Endothelial cell of umbilical vein (primary cell): ENCODE data around the gene FKBP8. TPM values are rescaled to one million over a fixed set of nuclear protein-coding genes. Genes with fewer than 3 reads are reported as not detected.

Source experiments
- BruUV-seq: library from RNA; stranded (reverse); fragments of 400-500 nt; replicated peaks from 2 replicates; lab custom pipeline; 2021; lab: Mats Ljungman, UMichigan
- CTCF ChIA-PET: fragments of 300-600, 350-600 bp; sonication (Branson Sonifier 250); formaldehyde crosslinking; loops from one replicate; lab custom pipeline; 2021; ENCODE audit warnings: antibody characterized with exemption, inconsistent platforms; lab: Charles Lee
- POLR2A ChIA-PET: fragments of 300-600, 350-600 bp; sonication (Branson Sonifier 250); formaldehyde crosslinking; loops from one replicate; lab custom pipeline; 2021; ENCODE audit warnings: antibody characterized with exemption, inconsistent platforms; lab: Charles Lee
- DNase-seq: peaks from one replicate; pipeline ENCODE4 v3.0.0-alpha.2; 2011; ENCODE audit warnings: low read depth, low spot score
- FAIRE-seq: peaks from 2 replicates; lab custom pipeline; 2011; peaks lifted over from hg19 to GRCh38; lab: Jason Lieb, UNC
- H2AFZ ChIP-seq: 2 replicates; pipeline ENCODE4 v1.6.0; 2012; ENCODE audit warnings: low read depth, low read length, control low read depth, inconsistent platforms
- H3K27ac ChIP-seq: 2 replicates; pipeline ENCODE4 v1.5.1; 2011; ENCODE audit warnings: low read depth, mild to moderate bottlenecking, control low read depth, low read length, moderate library complexity; ENCODE audit not compliant: insufficient read depth
- H3K27me3 ChIP-seq, 2 experiments: 2 replicates each; pipeline versions ENCODE4 v1.6.0 to v1.6.1; 2011; ENCODE audit warnings: low read length in 2 of 2, mixed read lengths in 1 of 2; ENCODE audit not compliant: control insufficient read depth in 2 of 2, insufficient read depth in 2 of 2
- H3K36me3 ChIP-seq, 2 experiments: 2 replicates in 1 of 2; 3 replicates in 1 of 2; pipeline ENCODE4 v1.5.1; 2011; ENCODE audit warnings: low read length in 2 of 2, mild to moderate bottlenecking in 1 of 2, moderate library complexity in 1 of 2; ENCODE audit not compliant: control insufficient read depth in 2 of 2, insufficient read depth in 2 of 2; ENCODE audit errors: extremely low read depth in 1 of 2
- H3K4me1 ChIP-seq: 3 replicates; pipeline ENCODE4 v1.5.1; 2011; ENCODE audit warnings: mild to moderate bottlenecking, low read length; ENCODE audit not compliant: control insufficient read depth, insufficient read depth; ENCODE audit errors: extremely low read depth
- H3K4me2 ChIP-seq: 2 replicates; pipeline ENCODE4 v1.6.1; 2011; ENCODE audit warnings: low read length, control low read depth, mixed read lengths; ENCODE audit not compliant: insufficient read depth
- H3K4me3 ChIP-seq, 3 experiments: fragments of 200-600 bp in 1 of 3; sonication (generic), shearing (Covaris generic) in 1 of 3; replicated peaks in 1 of 3; 2 replicates each; pipeline ENCODE4 v1.5.1; 2011 to 2016; ENCODE audit warnings: control low read depth in 3 of 3, low read length in 3 of 3, mild to moderate bottlenecking in 2 of 3, inconsistent platforms in 1 of 3, low read depth in 1 of 3, moderate library complexity in 1 of 3; ENCODE audit not compliant: insufficient read depth in 1 of 3
- H3K79me2 ChIP-seq: 2 replicates; pipeline ENCODE4 v1.6.0; 2012; ENCODE audit warnings: low read length, inconsistent platforms; ENCODE audit not compliant: control insufficient read depth, insufficient read depth
- H3K9ac ChIP-seq: replicated peaks from 2 replicates; pipeline ENCODE3; 2011; ENCODE audit warnings: low read length, control low read depth; ENCODE audit not compliant: insufficient read depth; ENCODE audit errors: extremely low read depth
- H3K9me1 ChIP-seq: replicated peaks from 3 replicates; pipeline ENCODE4 v1.6.0; 2011; ENCODE audit warnings: mild to moderate bottlenecking, low read length; ENCODE audit not compliant: control insufficient read depth, insufficient read depth; ENCODE audit errors: extremely low read depth
- H3K9me3 ChIP-seq: replicated peaks from 2 replicates; pipeline ENCODE4 v1.5.1; 2012; ENCODE audit warnings: low read length, inconsistent platforms; ENCODE audit not compliant: control insufficient read depth, insufficient read depth
- H4K20me1 ChIP-seq: replicated peaks from 2 replicates; pipeline ENCODE3; 2011; ENCODE audit warnings: mild to moderate bottlenecking, low read length; ENCODE audit not compliant: control insufficient read depth, insufficient read depth; ENCODE audit errors: extremely low read depth
- EZH2 ChIP-seq: IDR thresholded peaks from 2 replicates; pipeline ENCODE4 v1.6.1; 2012; ENCODE audit warnings: borderline replicate concordance, low read depth, mild to moderate bottlenecking, moderate library complexity, low read length, inconsistent platforms; ENCODE audit not compliant: severe bottlenecking
- FOS ChIP-seq: IDR thresholded peaks from 2 replicates; pipeline ENCODE4 v1.6.1; 2011; ENCODE audit warnings: mild to moderate bottlenecking, low read length, moderate library complexity, borderline replicate concordance; ENCODE audit not compliant: insufficient read depth
- GATA2 ChIP-seq: IDR thresholded peaks from 2 replicates; pipeline ENCODE4 v1.7.0; 2011; ENCODE audit warnings: low read depth, mild to moderate bottlenecking, moderate library complexity, mixed read lengths, low read length; ENCODE audit not compliant: insufficient read length, insufficient read depth
- JUN ChIP-seq: IDR thresholded peaks from 2 replicates; pipeline ENCODE4 v1.6.1; 2011; ENCODE audit warnings: borderline replicate concordance, low read depth; ENCODE audit not compliant: insufficient read length, insufficient read depth
- MAX ChIP-seq: IDR thresholded peaks from 2 replicates; pipeline ENCODE4 v1.6.1; 2011; ENCODE audit not compliant: insufficient read depth, insufficient read length
- MYC ChIP-seq: IDR thresholded peaks from one replicate; pipeline ENCODE4 v1.6.1; 2011; ENCODE audit warnings: mild to moderate bottlenecking, low read depth, low read length
- POLR2A ChIP-seq: IDR thresholded peaks from 2 replicates; pipeline ENCODE4 v1.6.1; 2012; ENCODE audit warnings: low read depth, mild to moderate bottlenecking, control low read depth, low read length
- POLR2AphosphoS5 ChIP-seq: IDR thresholded peaks from 2 replicates; pipeline ENCODE4 v1.6.1; 2012; ENCODE audit warnings: low read depth, mild to moderate bottlenecking, control low read depth, low read length, moderate library complexity; ENCODE audit not compliant: insufficient read depth
- dilution Hi-C: fragments of 300-500 bp; cut with MboI; formaldehyde crosslinking; loops from one replicate; pipeline ENCODE4 v1.15.0; 2019; ENCODE audit warnings: low sequenced_read_pairs; ENCODE audit not compliant: extremely low pct_ligation_motif_present
- intact Hi-C: fragments of 100-400 bp; cut with micrococcal nuclease; formaldehyde crosslinking; loops from one replicate; pipeline ENCODE4 v1.10.0; 2022
- polyA plus RNA-seq, 4 experiments: library from polyadenylated mRNA; depleted of rRNA in 3 of 4; stranded (reverse) in 3 of 4; unstranded in 1 of 4; fragments of >200 nt; gene quantifications; 2 replicates each; pipeline versions ENCODE4 v1.2.1 to v1.2.3, GENCODE V29; 2011 to 2012; ENCODE audit warnings: missing spikeins in 1 of 4
- total RNA-seq: library from RNA; stranded (reverse); gene quantifications from 2 replicates; pipeline ENCODE4 v1.2.3, GENCODE V29; 2021
- TF ChIP-seq, protein P1 (sequence below), 2 donors: IDR thresholded peaks; 1 replicate in 1 of 2; 2 replicates in 1 of 2; pipeline ENCODE4 v1.5.1; 2011; ENCODE audit warnings: low read length in 2 of 2, mild to moderate bottlenecking in 2 of 2, moderate library complexity in 2 of 2, control low read depth in 1 of 2, inconsistent platforms in 1 of 2, low read depth in 1 of 2; ENCODE audit not compliant: insufficient read depth in 1 of 2; ENCODE audit errors: extremely low read depth in 1 of 2

The FKBP8 gene
- total and polyA plus RNA-seq, 2 donors (not counting 3 experiments of a cell fraction or from before 2014, with no cell fraction given) = 150 to 173 TPM

GRCh38 chr19:18495204-18495911 is 48.0 kb downstream of the FKBP8 start:
- no peak overlapping the region for H3K4me2 ChIP-seq
- ChIA-PET POLR2A (no interaction called here), CTCF (interaction anchor here (1.0 to 2.0 kb wide), 4 partner anchors 9 to 34 kb away, joined by 3 to 4 read pairs (median 4); no protein-coding TSS in a partner anchor)

More at GRCh38 chr19:18495204-18495911, 48.0 kb downstream of the FKBP8 start:
- H4K20me1 ChIP-seq = no peaks in the 10 kb centered on the region
- no peak overlapping the region for H3K4me3 ChIP-seq
- TF ChIP-seq GATA2 = no peak
- no peak for TF ChIP-seq EZH2
- no peak for TF ChIP-seq MAX
- no peak for TF ChIP-seq FOS
- TF ChIP-seq, protein P1, sequence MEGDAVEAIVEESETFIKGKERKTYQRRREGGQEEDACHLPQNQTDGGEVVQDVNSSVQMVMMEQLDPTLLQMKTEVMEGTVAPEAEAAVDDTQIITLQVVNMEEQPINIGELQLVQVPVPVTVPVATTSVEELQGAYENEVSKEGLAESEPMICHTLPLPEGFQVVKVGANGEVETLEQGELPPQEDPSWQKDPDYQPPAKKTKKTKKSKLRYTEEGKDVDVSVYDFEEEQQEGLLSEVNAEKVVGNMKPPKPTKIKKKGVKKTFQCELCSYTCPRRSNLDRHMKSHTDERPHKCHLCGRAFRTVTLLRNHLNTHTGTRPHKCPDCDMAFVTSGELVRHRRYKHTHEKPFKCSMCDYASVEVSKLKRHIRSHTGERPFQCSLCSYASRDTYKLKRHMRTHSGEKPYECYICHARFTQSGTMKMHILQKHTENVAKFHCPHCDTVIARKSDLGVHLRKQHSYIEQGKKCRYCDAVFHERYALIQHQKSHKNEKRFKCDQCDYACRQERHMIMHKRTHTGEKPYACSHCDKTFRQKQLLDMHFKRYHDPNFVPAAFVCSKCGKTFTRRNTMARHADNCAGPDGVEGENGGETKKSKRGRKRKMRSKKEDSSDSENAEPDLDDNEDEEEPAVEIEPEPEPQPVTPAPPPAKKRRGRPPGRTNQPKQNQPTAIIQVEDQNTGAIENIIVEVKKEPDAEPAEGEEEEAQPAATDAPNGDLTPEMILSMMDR (IDR thresholded peaks at IDR 0.05; ENCODE audit: extremely low read depth in 1 of 2, insufficient read depth in 1 of 2, low read depth in 1 of 2, low read length in 2 of 2) = no peak
- no peak for TF ChIP-seq MYC
- no peak for TF ChIP-seq POLR2AphosphoS5
- no peak for TF ChIP-seq POLR2A
- TF ChIP-seq JUN = no peak
- peaks cover 54% of the 10 kb centered on the region for H3K79me2 ChIP-seq
- no peak for DNase-seq
- no peaks in the 10 kb centered on the region for H3K9me3 ChIP-seq
- FAIRE-seq = no peak
- no peak overlapping the region for H3K27ac ChIP-seq
- dilution Hi-C loops (no loop called here), intact Hi-C loops (no loop called here)
- no peaks in the 10 kb centered on the region for H3K9me1 ChIP-seq
- no peak overlapping the region for H2AFZ ChIP-seq
- H3K36me3 ChIP-seq = no peaks in the 10 kb centered on the region
- peaks cover 4% of the 10 kb centered on the region for H3K4me1 ChIP-seq
- H3K27me3 ChIP-seq = no peaks in the 10 kb centered on the region
- no peak overlapping the region for H3K9ac ChIP-seq
- BruUV-seq = no TSS peak
